GM12892 (cell line): Measurements from ENCODE around the gene DHX34. TPM values are rescaled to one million over a fixed set of nuclear protein-coding genes. Genes with fewer than 3 reads are reported as not detected.
"Not testable (repeated sequence)": the region's sequence is repeated elsewhere in the genome, so short reads cannot be mapped to it uniquely, and the experiment has no call there.

Experiments
- DNase-seq: peaks from one replicate; pipeline ENCODE4 v3.0.0; 2011; ENCODE audit not compliant: insufficient read length
- FAIRE-seq: peaks from 2 replicates; lab custom pipeline; 2011; peaks lifted over from hg19 to GRCh38; lab: Jason Lieb, UNC
- POLR2A ChIP-seq: IDR thresholded peaks from 2 replicates; pipeline ENCODE4 v1.6.1; 2011; ENCODE audit warnings: low read depth, low read length, control low read depth
- POLR2AphosphoS5 ChIP-seq: IDR thresholded peaks from 2 replicates; pipeline ENCODE4 v1.6.1; 2011; ENCODE audit warnings: low read depth, low read length, control low read depth
- TAF1 ChIP-seq: IDR thresholded peaks from 2 replicates; pipeline ENCODE4 v1.6.1; 2011; ENCODE audit warnings: low read depth, mild to moderate bottlenecking, control low read depth, low read length, borderline replicate concordance
- polyA plus RNA-seq: library from polyadenylated mRNA; unstranded; fragments of >200 nt; gene quantifications from one replicate; pipeline ENCODE4 v1.2.1, GENCODE V29; 2012; ENCODE audit warnings: missing spikeins, inconsistent platforms; ENCODE audit not compliant: missing spikeins

DHX34 gene
- 5.3 TPM for polyA plus RNA-seq

GRCh38 chr19:47348819-47349795 is at the start of gene DHX34:
TSS of gene DHX34 (plus strand) at chr19:47349315. CDS start at chr19:47353031, 3,716 bp downstream.
- FAIRE-seq (peak; percentile 97), DNase-seq (peak; percentile 97)
- TF ChIP-seq POLR2AphosphoS5: peak; percentile 65; the same call in 1 of the 2 replicates
- no peak for TF ChIP-seq TAF1
- TF ChIP-seq POLR2A: peak; percentile 75; the same call in 1 of the 2 replicates

- FAIRE-seq, DNase-seq: not testable (repeated sequence)
Measured at GRCh38 chr19:47300867-47301266, 48.2 kb upstream of the DHX34 start.

GRCh38 chr19:47302249-47302648 is 46.9 kb upstream of the DHX34 start:
- DNase-seq: no peak
- TF ChIP-seq POLR2AphosphoS5: no peak
- no peak for FAIRE-seq

GRCh38 chr19:47303966-47304365 is 45.1 kb upstream of the DHX34 start:
- DNase-seq (no peak), FAIRE-seq (no peak)
- TF ChIP-seq TAF1 (no peak), POLR2A (no peak), POLR2AphosphoS5 (no peak)

- no peak for TF ChIP-seq POLR2AphosphoS5
- no peak for TF ChIP-seq TAF1
- TF ChIP-seq POLR2A: no peak
- no peak for DNase-seq
Measured at GRCh38 chr19:47305309-47305751, 43.8 kb upstream of the DHX34 start.

GRCh38 chr19:47306303-47306702 is 42.8 kb upstream of the DHX34 start:
- TF ChIP-seq POLR2A: no peak
- TF ChIP-seq POLR2AphosphoS5: no peak
- no peak for TF ChIP-seq TAF1
- DNase-seq: no peak
- FAIRE-seq: no peak

More at GRCh38 chr19:47305309-47305751, 43.8 kb upstream of the DHX34 start:
- peak; percentile 74 for FAIRE-seq

GRCh38 chr19:47309038-47309437 is 40.1 kb upstream of the DHX34 start:
- no peak for FAIRE-seq
- no peak for DNase-seq
- TF ChIP-seq POLR2AphosphoS5 (no peak), TAF1 (no peak), POLR2A (no peak)

GRCh38 chr19:47309608-47310007 is 39.5 kb upstream of the DHX34 start, which contains the start of gene C5AR1:
TSS of gene C5AR1 (plus strand) at chr19:47309861. CDS start at chr19:47309896, 35 bp downstream.
- FAIRE-seq (no peak), DNase-seq (no peak)
- TF ChIP-seq TAF1 (no peak), POLR2A (no peak), POLR2AphosphoS5 (no peak)

- DNase-seq (no peak), FAIRE-seq (no peak)
- TF ChIP-seq POLR2A: no peak
- TF ChIP-seq POLR2AphosphoS5: no peak
- no peak for TF ChIP-seq TAF1
Measured at GRCh38 chr19:47310323-47310722, 38.8 kb upstream of the DHX34 start.

GRCh38 chr19:47310819-47311218 is 38.3 kb upstream of the DHX34 start:
- TF ChIP-seq TAF1 (no peak), POLR2A (no peak), POLR2AphosphoS5 (no peak)
- DNase-seq (no peak), FAIRE-seq (no peak)

- DNase-seq: no peak
- TF ChIP-seq POLR2A: no peak
- FAIRE-seq: no peak
Measured at GRCh38 chr19:47312366-47313006, 36.6 kb upstream of the DHX34 start.
